Kidney capillary endothelial cell (primary cell): Measurements from ENCODE around the gene ZNF616.

Experiments
- DNase-seq: peaks from one replicate; pipeline ENCODE4 v3.0.0-alpha.2; 2018; ENCODE audit warnings: low spot score

Gene ZNF616

GRCh38 chr19:52139252-52140031 is at the start of gene ZNF616:
TSS of gene ZNF616 (minus strand) at chr19:52139938. CDS start at chr19:52130512, 9,426 bp downstream.
- DNase-seq: peak; percentile 91

DNA sequence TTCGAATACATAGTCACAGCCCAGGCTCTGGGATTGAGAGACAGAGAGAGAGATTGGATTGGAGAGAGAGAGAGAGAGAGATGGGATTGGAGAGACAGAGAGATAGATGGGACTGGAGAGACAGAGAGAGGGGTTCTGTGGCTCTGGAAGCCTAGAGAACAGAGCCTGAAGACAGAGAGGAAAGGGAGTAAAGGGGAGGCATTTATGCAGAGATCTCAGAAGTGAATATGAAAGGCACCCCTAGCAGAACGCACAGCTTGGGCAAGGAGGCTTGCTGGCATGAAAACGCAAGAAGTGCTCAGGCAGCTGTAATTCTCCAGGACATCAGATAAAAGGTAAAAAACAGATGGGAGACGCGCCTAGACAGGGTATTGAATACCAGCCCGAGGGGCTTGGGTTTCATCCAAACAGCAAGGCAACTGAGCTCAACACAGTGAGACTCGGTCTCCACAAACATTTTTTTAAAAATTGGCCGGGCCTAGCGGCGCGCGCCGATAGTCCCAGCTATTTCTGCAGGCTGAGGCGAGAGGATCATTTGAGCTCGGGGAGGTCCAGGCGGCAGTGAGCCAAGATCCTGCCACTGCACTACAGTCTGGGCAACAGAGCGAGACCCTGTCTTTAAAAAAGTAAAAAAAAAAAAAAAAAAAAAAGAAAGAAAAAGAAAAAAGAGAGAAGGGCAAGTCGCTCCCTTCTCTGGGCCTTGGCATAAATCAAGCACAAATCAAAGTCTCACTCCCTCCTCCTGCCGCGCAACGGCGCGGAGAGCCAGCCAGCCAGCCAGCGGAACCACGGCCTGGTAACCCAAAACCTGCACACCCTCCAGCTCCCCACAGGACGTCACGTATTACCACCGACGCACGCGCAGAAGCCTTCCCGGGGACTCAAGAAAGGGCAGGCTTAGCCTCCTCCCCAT is 49.3 kb upstream of the ZNF616 start:
- peak; percentile 26 for DNase-seq

GRCh38 chr19:52187407-52187806 is 47.7 kb upstream of the ZNF616 start:
- DNase-seq: no peak

- DNase-seq: no peak
These were observed 36.8 kb upstream of the ZNF616 start for GRCh38 chr19:52176574-52176973.

DNA sequence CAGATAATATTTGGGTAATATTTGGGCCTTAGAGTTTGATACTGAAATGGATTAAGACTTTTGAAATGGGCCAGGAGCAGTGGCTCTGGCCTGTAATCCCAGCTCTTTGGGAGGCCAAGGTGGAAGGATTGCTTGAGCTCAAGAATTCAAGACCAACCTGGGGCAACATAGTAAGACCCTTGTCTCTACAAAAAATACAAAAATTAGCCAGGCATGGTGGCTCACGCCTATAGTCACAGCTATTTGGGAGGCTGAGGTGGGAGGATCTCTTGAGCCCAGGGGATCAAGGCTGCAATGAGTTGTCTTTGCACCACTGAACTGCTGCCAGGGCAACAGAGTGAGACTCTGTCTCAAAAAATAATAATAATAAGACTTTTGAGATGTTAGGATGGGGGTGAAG is 32.6 kb upstream of the ZNF616 start:
- no peak for DNase-seq

DNA sequence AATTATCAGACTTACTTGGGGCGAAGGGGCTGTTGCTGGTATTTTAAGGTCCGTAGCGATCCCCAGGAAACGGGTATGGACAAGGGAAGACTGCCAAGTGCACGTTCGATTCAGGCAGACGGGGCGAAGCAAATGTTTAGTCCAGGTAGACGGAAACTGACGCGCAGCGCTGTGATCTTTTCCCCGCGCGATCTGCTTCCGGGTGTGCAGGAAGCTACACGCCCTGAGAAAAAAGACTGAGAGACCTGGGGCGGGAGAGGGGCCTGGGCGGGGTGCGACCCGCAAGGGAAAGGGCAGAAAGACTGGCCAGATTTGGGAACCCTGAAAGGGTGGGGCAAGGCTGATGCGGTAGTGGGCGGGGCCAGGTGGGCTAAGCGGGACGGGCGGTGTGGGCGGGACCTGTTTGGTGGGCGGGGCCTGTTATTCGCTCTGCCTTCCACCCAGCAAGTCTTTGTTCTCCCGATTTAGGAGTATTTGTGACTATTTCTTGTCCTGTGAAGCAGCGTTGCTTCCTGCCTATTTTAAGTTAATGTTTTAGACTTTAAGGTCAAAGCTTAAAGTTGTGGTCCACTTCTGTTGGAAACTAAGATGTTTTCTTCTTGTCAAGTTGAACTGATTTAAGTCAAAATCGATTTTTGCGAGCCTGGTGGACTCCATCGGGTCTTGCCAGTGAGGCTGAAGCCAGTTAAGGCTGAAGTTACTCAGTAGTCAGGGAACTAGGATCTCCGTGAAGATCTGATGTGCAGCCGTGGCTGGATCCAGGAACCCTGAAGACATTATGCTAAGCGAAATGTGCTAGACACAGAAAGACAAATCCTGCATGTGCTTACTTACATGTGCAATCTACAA is 31.8 kb upstream of the ZNF616 start, which contains the start of gene ZNF836:
Gene ZNF836 (minus strand): TSS at position 301 of the 849 bp plus-strand sequence. CDS start 3,549 bp downstream, outside the sequence.
- DNase-seq: peak; percentile 43

GRCh38 chr19:52170863-52171320 is 31.2 kb upstream of the ZNF616 start:
- peak; percentile 15 for DNase-seq

GRCh38 chr19:52170304-52170703 is 30.6 kb upstream of the ZNF616 start:
- no peak for DNase-seq

- DNase-seq: no peak
These were observed 16.0 kb upstream of the ZNF616 start for GRCh38 chr19:52155596-52156359.

GRCh38 chr19:52148256-52148655 is 8.5 kb upstream of the ZNF616 start:
- no peak for DNase-seq

- DNase-seq: no peak
These were observed 2.4 kb upstream of the ZNF616 start for GRCh38 chr19:52142001-52142595.

DNA sequence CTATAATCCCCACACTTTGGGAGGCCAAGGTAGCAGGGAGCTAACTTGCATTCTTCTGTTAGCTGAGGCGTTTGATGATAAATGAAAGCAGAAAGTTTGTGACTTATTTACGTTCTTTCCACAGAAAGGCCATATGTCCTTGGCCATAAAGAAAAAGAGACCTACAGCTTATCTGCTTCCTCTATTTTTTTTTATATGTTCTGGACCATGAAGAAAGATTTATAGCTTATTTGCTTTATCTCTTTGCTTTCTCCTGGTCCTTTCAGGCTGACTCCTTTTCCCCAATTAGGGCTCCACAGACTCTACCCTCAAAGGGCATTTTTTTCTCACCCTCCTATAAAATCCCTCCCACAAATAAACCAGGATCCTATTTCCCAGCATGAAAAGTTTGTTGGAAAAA is 1.5 kb upstream of the ZNF616 start:
- no peak for DNase-seq

GRCh38 chr19:52140032-52140710 is 433 bp upstream of the ZNF616 start:
- DNase-seq: no peak

DNA sequence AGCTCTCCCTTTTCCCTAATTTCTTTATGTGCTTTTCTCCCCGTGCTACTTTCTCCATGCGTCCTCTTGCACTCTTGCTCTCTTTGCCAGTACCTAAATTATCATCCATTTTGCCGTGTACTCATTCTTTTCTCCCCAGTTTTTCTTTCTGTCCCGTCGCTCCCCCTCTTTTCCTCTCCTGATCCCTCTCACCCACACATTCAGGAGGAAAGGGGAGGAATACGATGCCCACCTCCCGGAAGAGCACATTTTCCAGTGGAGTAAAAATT is 821 bp downstream of the ZNF616 start:
- DNase-seq: no peak

DNA sequence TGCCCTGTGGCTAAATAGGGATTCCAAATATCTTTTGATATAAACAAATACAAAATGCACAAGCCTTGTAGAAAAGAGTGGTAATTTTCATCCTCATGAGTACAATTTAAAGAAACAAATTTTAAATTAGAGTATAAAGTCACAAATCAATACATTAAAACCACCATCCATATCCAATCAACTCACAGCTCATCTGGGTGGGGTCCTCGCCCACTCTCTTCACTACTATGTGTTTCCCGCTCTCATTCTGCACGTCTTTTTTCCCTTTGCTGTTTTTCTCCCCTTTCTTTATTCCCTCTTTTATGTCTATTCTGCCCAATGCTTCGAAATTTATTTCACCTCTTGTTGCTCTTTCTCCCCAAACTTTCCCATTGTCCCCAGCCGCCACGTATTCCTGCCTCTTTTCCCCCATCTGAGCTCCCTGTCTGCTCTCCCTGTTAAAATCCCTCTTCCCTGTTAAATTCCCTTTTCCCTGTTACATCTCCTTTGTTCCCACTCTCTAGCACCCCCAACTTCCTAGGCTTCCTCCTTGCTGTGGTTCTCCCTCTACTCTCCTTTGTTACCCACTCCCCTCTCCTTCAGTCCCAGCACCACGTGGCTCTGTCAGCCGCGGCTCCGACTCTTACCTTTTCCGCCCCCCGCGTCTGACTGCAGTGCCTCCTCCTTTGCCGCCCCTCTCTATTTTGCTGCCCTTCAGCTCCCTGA is 1.3 kb downstream of the ZNF616 start:
- peak; percentile 10 for DNase-seq

DNA sequence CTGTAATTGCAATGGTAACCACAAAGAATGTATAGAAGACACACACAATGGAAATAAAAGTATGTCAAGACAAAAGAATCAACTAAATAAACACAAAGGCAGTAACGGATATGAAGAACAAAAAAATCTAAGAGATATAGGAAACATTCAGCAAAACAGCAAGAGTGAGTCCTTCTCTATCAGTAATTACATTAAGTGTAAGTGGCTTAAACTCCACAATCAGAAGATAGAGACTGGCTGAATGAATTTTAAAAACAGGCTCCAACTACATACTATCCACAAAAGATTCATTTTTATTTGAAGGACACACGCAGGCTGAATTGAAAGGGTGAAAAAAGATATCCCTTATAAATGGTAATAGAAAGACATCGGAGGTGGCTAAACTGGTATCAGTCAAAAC is 19.5 kb downstream of the ZNF616 start:
- no peak for DNase-seq

DNA sequence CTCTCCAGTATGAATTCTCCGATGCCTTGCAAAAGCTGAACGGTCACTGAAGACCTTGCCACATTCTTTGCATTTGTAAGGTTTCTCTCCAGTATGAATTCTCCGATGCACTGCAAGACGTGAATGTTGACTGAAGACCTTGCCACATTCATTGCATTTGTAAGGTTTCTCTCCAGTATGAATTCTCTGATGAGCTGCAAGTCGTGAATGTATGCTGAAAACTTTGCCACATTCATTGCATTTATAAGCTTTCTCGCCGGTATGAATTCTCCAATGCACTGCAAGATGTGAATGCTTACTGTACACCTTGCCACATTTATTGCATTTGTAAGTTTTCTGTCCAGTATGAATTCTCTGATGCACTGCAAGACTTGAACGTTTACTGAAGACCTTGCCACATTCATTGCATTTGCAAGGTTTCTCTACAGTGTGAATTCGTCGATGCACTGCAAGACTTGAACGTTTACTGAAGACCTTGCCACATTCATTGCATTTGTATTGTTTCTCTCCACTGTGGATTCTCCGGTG is 24.1 kb downstream of the ZNF616 start:
- no peak for DNase-seq

DNA sequence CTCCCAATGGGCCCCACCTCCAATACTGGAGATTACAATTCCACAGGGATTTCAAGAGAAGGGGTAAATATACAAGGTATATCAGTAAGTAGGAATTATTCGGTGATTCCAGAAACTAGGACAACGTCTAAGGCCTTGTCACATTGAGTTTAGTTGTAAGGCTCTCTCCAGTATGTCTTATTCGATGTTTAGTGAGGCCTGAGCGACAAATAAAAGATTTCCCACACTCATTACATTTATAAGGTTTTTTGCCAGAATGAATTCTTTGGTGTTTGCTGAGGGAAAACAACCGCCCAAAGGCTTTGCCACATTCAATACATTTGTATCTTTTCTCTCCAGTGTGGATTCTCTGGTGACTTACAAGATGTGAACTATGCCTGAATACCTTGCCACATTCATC is 25.0 kb downstream of the ZNF616 start:
- no peak for DNase-seq

DNA sequence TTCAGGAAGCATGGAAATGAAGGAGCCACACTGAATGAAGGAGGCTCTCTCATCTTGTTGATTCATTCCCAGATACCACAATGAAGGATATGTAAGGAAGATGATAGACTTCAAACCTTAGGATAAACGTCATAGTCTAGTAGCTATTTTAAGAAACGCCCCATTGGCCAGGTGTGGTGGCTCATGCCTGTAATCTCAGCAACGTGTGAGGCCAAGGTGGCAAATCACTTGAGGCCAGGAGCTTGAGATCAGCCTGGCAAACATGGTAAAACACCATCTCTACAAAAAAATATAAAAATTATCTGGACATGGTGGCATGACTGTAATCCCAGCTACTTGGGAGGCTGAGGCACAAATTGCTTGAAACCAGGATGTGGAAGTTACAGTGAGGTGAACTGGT is 27.1 kb downstream of the ZNF616 start:
- no peak for DNase-seq

DNA sequence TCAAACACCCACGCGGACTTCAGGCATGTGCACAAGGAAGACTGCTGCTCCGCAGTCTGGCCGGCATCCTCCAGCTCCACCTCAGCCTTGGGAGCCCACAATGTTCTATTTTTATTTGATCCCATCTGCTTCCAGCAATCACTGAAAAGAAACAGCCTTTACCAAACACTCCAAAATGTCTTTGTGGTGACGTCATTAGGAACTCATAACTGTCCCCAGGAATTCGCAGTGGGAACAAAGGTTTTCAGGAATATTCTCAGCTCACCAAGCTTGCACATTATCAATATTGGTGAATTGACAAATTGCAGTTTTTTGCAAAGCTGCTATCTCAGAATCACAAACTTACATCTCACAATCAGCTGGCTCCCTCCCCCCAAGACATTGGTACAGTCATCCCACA is 29.0 kb downstream of the ZNF616 start:
- no peak for DNase-seq
